Middle frontal gyrus (tissue), 1 donor: ENCODE results near the gene SRSF9.
A peak's percentile ranks its signal among the peaks of the same experiment; 100 is the strongest.
"Not testable (repeated sequence)": the region's sequence is repeated elsewhere in the genome, so short reads cannot be mapped to it uniquely, and the experiment has no call there.

Source experiments
- DNase-seq: peaks from one replicate; pipeline ENCODE4 v3.0.0-alpha.2; 2015; ENCODE audit warnings: low spot score; ENCODE audit errors: extremely low spot score

SRSF9 gene

GRCh38 chr12:120453060-120453750, 16.3 kb downstream of the SRSF9 start:
- no peak for DNase-seq

- not testable (repeated sequence) for DNase-seq
Measured at GRCh38 chr12:120452524-120452923, 17.0 kb downstream of the SRSF9 start.

GRCh38 chr12:120447992-120448391, 21.6 kb downstream of the SRSF9 start:
- DNase-seq: no peak

GRCh38 chr12:120446844-120447178, 22.7 kb downstream of the SRSF9 start:
- DNase-seq: not testable (repeated sequence)

- peak; percentile 78 for DNase-seq
Measured at GRCh38 chr12:120445911-120446843, 23.4 kb downstream of the SRSF9 start, which contains the start of the genes GATC and TRIAP1. Gene GATC, plus strand, starts transcription at chr12:120446444. Its CDS starts 37 bp downstream, at chr12:120446481. Gene TRIAP1, minus strand, starts transcription at chr12:120446384. Its CDS starts 12 bp downstream, at chr12:120446372.

GRCh38 chr12:120444676-120445075, 24.9 kb downstream of the SRSF9 start:
- no peak for DNase-seq

GRCh38 chr12:120439646-120440247, 29.8 kb downstream of the SRSF9 start:
- DNase-seq: no peak

GRCh38 chr12:120438495-120439198, 30.9 kb downstream of the SRSF9 start:
- no peak for DNase-seq

GRCh38 chr12:120437735-120438494, 31.6 kb downstream of the SRSF9 start, which contains the start of gene COX6A1:
Gene COX6A1, plus strand, starts transcription at chr12:120438113. Its CDS starts 14 bp downstream, at chr12:120438127.
- DNase-seq: peak; percentile 91

GRCh38 chr12:120432772-120433525, 36.6 kb downstream of the SRSF9 start:
- DNase-seq: no peak

- no peak for DNase-seq
Measured at GRCh38 chr12:120429368-120429767, 40.2 kb downstream of the SRSF9 start.

- DNase-seq: no peak
Measured at GRCh38 chr12:120428597-120429229, 40.8 kb downstream of the SRSF9 start.

GRCh38 chr12:120425797-120426196, 43.8 kb downstream of the SRSF9 start:
- no peak for DNase-seq

GRCh38 chr12:120422892-120423456, 46.6 kb downstream of the SRSF9 start:
- DNase-seq: no peak

GRCh38 chr12:120421701-120422100, 47.8 kb downstream of the SRSF9 start:
- DNase-seq: no peak

GRCh38 chr12:120417917-120418580, 51.5 kb downstream of the SRSF9 start:
- no peak for DNase-seq

GRCh38 chr12:120416490-120417216, 52.9 kb downstream of the SRSF9 start:
- no peak for DNase-seq
